Activated T-helper 1 cell treated with anti-CD3 and anti-CD28 coated beads, Interleukin-2, amount 50 U/mL, for 16 hours (primary cell): ENCODE data around the gene PGPEP1.
A peak's percentile ranks its signal among the peaks of the same experiment; 100 is the strongest.
"Not testable (repeated sequence)": the region's sequence is repeated elsewhere in the genome, so short reads cannot be mapped to it uniquely, and the experiment has no call there.

Experiments
- DNase-seq, 2 donors: peaks; one replicate each; pipeline ENCODE4 v3.0.0-alpha.2; 2020; ENCODE audit warnings: low read depth in 1 of 2, low spot score in 1 of 2

The PGPEP1 gene

DNA sequence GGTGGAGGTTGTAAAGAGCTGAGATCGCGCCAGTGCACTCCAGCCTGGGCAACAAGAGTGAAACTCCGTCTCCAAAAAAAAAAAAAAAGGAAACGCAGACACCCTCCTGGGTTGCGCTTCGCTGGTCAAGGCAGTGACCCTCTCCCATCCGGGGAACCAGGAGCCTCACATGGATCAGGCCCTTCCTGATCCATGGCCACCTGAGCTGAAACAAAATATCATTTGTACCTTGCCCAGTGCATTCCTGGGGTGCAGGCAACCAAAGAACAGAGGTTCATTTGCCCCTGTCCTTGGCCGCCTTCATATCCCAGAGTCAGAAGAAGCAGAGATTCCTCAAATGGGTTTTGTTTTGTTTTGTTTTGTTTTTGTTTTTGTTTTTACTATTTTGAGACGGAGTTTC, 9.5 kb upstream of the PGPEP1 start:
- DNase-seq: no peak

DNA sequence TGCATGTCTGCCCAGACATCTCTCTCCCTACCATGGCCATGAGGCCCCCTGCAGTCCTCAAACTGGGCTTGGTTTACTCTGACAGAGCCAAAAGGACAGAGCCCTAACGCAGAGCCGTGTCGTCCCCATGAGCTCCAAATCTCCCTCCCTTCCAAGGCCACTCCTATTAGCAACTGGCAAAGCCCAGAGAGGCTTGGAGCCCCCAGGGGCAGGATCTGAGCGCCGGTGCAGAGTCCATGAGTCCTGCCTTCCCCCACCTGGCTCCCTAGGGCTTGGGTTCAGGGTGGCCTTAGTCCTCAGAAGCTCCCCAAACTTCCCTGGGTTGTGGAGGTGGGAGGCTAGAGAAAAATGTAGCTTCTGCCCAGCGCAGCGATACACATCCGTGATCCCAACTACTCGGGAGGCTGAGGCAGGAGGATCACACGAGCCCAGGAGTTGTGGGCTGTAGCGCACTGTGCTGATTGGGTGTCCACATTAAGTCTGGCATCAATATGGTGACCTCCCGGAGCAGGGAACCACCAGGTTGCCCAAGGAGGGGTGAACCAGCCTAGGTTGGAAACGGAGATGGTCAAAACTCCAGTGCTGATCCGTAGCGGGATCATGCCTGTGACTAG, 7.4 kb upstream of the PGPEP1 start:
- no peak for DNase-seq

DNA sequence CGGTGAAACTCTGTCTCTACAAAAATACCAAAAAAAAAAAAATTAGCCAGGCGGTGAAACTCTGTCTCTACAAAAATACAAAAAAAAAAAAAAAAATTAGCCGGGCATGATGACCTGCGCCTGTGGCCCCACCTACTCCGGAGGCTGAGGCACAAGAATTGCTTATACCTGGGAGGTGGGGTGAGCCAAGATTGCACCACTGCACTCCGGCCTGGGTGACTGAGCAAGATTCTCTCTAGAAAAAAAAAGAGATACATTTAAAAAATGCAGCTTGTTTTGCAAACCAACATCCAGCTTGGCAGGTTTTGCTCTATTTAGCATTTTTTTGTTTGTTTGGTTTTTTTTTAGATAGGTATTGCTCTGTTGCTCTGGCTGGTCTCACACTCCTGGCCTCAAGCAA, 6.7 kb upstream of the PGPEP1 start:
- no peak for DNase-seq

DNA sequence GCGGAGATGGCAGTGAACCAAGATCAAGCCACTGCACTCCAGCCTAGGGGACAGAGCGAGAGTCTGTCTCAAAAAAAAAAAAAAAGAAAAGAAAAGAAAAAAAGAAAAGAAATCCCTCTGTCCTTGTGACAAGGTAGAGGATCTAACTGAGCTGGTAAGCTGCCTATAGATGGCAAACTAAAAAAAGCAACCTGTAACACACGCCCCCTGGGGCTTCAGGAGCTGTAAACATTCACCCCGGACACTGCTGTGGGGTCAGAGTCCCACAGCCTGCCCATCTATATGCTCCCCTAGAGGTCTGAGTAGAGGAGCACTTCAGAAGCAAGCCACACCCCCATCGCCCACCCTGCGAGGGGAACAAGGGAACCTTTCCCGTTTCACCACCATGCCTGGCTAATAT, 4.3 kb upstream of the PGPEP1 start:
- no peak for DNase-seq

DNA sequence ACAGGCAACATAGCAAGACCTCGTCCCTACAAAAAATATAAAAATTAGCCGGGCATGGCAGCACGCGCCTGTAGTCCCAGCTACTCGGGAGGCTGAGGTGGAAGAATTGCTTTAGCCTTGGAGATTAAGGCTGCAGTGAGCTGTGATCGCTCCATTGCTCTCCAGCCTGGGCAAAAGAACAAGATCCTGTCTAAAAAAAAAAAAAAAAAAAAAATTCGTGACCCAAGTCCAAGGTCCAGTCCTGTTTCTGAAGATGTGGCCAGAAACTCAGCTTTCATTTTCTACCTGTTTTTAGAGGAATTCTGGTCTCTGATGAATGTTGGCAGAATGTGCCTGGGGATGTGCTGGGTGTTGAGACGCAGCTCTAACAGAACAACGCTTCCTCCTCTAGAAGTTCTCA, 1.9 kb upstream of the PGPEP1 start:
- DNase-seq: no peak

DNA sequence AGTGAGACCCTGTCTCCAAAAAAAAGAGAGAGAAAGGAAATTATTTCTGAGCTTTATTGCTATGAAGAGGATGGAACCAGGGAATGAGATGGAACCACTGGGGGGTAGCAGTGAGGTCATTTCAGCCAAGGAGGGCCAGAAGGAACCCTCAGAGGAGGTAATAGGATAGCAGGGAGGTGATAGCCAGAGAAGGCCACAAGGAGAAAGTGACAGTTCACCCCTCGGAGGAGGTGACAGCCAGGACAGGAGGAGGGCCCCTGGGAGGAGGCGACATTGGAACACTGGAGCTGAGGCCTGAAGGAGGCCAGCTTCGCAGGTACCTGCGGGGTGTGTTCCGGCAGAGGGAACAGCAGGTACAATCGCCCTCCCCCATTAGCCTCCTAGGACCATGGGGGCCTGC, 675 bp upstream of the PGPEP1 start:
- no peak for DNase-seq

DNA sequence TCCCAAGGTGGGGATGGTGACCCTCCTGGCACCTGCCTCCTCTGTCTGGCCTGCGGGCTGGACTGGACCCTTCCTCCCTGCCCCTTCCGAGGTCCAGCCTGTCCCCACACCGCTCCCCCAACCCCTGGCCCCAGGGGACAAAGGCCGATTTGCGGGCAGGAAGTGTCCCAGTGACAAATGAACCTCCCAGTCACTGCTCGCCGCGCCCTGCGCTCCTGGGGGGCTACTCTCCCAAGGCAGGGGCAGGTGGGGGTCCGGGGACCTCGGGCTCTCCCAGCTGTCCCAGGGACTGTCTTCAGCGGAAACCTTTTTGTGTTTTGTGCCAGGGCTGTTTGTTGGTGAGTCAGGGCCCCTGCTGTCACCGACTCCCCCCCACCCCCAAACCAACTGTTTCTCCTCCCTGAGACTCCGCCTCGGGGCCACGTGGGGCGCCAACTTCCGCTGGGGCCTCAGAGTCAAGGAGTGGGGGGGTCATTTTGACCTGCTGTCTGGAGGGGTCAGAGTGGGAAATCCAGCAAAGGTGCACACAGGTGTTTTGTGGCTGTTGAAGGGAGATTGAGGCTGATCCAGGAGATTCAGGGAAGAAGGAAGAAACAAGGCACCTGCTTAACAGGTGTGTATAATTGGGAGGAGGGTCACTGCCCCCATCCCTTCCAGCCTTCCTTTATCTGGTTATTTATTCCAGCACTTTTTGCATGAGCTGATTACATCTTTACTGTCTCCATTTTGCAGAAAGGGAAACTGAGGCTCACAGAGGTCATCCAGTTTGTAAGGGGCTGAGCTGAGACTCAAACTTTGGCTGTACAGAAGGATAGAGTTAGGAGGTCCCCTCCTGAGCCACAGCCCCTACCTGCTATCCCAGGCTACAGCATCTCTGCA, 831 bp downstream of the PGPEP1 start:
- DNase-seq: peak; percentile 36 to 44

DNA sequence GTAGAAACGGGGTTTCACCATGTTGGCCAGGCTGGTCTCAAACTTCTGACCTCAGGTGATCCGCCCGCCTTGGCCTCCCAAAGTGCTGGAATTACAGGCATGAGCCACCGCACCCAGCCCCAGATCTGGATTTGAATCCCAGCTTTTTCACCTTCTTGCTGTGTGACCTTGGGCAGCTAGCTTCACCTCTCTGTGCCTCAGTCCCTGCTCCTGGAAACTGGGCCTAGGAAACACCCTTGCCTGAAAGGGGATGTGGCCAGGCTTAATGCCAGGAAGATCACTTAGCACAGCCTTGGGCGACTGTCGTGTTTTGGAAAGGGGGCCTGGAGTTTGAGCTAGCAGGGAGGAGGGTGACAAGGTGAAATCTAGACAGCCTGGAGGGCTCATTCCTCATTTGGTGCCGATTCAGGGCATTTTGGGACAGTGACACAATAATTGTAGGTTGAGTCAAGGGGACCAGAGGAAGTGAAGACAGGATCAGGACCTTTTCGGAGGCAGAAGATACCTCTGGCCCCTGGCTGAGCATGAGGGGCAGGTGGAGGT, 1.8 kb downstream of the PGPEP1 start:
- no peak for DNase-seq

DNA sequence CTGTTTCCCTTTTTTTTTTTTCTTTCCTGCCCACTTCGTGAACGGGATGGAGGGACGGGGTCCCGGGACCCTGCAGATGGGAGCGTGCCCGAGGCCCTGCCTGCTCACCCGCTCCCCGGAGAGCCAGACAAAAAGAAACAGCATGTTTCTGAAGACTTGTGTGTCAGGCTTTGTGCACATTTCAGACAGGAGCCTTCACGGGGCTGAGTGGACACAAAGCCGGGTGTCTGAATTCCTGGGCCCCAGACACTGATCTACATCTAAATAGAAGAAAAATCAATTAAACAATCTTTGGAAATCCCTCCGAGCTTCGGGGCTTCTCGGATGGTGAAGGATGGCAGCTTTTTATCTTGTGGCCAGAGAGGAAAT, 4.2 kb downstream of the PGPEP1 start:
- DNase-seq: no peak

DNA sequence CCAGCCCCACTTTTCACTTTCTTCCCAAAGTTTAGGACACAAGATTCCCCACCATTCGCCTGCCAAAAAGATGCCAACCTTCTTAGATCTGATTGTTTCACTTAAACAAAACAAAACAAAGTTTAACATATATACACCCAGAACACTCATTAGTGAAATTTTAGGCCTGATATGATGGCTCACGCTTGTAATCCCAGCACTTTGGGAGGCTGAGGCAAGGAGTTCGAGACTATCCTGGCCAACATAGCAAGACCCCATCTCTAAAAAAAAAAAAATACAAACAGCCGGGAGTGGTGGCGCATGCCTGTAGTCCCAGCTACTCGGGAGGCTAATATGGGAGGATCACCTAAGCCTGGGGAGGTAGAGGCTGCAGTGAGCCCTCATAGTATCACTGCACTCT, 4.9 kb downstream of the PGPEP1 start:
- DNase-seq: no peak

DNA sequence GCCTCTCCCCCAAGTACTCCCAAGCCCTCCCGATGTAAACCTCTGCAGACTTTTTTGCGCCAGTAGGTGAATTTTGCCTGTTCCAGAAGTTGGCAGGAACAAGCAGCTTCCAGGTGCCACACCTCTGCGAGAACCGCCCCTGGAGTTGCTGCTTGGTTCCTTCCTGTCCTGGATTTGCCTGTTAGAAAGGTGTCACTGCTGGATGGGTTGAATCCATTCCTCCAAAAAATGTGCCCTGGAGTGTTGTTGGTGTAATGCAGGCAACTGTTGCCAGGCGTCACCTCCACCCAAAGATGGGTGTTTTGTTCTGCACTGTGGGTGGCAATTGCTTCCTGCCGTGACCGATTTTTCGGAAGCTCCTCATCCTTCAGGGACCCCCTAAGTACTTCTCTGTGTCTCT, 5.7 kb downstream of the PGPEP1 start:
- no peak for DNase-seq

DNA sequence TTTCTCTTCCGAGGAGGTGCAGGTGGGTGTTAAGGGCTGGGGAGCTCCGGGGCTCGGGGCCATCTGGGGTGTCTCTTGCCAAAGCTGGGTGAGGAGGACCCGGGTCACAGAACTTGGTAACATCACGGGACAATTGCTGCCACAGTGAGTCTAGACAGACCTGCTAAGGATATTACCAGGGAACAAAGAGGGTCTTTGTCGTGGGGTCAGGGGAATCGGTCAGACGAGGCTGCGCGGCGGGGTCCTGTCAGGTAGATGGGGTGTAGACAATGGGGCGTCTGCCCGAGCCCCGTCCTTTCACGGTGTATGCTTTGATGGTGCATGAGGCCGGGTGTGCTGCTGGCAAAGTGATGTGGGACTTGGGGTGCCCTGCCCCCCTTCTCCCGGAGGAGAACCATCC, 7.8 kb downstream of the PGPEP1 start:
- no peak for DNase-seq

DNA sequence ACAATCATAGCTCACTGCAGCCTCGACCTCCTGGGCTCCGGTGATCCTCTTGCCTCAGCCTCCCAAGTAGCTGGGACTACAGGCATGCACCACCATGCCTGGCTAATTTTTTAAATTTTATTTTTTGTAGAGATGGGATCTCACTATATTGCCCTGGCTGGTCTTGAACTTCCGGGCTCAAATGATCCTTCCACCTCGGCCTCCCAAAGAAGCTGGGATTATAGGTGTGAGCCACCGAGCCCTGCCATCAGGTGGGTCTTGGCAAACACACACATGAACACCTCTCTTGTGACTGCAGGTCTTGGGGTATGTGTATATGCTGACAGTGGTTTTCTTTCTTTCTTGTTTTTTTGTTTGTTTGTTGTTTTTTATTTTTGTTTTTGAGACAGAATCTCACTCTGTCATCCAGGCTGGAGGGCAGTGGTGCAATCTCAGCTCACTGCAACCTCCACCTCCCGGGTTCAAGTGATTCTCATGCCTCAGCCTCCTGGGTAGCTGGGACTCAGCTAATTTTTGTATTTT, 8.5 kb downstream of the PGPEP1 start:
- not testable (repeated sequence) for DNase-seq

DNA sequence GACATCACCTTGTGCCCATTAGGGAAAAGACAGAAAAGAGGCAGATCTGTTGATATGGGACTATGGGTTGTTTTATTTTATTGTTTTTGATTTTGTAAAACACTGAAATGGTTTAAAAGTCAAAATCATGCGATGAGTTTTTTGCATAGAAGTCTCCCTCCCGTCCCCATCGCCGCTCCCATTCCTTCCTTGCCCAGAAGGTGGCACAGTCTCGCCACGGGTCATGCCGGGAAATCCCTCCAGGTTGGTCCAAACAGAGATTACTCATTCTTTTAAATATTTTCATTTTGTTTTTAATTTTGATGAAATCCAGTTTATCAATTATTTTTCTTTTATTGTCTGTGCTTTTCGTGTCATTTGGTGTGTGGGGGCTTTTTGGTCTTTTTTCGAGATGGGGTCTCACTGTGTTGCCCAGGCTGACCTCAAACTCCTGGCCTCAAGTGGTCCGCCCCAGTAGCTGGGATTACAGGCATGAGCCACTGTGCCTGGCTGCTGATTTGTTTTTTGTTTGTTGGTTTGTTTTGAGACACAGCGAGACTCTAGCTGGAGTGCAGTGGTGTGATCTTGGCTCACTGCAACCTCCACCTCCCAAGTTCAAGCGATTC, 9.2 kb downstream of the PGPEP1 start:
- no peak for DNase-seq

DNA sequence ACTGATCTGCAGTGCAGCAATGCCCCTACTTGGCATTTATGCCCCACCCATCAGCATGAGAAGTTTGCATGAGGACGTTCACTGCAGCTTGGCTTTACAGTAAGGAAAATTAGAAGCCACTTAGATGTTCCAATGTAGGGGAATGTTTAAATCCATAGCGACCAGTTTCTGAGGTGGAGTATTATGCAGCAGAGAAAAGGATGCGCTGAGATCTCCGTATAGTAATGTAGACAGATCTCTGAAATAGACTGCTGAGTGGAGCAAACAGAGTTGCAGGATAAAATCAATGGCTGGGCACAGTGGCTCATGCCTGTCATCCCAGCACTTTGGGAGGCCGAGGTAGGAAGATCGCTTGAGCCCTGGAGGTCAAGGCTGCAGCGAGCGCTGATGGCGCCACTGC, 10.1 kb downstream of the PGPEP1 start:
- no peak for DNase-seq

DNA sequence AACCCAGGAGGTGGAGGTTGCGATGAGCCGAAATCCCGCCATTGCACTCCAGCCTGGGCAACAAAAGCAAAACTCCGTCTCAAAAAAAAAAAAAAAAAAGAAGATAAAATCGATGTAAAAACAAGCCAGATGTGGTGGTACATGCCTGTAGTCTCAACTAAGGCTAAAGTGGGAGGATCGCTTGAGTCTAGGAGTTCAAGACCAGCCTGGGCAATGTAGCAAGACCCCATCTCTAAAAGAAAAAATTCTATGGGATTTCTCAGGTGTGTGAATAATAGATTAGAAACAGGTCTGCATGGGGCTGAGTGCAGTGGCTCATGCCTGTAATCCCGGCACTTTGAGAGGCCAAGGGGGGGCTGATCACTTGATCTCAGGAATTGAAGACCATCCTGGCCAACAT, 11.1 kb downstream of the PGPEP1 start:
- no peak for DNase-seq

DNA sequence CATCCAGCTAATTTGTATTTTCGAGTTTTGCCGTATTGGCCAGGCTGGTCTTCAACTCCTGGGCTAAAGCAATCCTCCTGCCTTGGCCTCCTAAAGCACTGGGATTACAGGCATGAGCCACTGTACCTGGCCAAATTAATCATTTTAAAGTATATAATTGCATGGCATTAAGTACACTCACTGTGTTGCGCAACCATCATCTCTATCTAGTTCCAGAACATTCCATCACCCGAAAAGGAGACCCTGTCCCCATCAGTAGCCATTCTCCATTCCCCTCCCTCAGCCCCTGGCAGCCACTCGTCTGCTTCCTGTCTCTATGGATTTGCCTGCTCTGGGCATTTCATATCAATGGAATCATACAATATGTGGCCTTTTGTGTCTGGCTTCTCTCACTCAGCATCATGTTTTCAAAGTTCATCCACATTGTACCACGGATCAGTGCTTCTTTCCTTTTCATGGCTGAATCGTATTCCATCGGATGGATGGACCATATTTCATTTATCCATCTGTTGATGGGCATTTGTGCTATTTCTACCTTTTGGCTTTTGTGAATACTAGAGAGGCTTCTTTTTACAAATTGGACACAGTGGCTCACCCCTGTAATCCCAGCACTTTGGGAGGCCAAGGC, 13.1 kb downstream of the PGPEP1 start:
- no peak for DNase-seq

DNA sequence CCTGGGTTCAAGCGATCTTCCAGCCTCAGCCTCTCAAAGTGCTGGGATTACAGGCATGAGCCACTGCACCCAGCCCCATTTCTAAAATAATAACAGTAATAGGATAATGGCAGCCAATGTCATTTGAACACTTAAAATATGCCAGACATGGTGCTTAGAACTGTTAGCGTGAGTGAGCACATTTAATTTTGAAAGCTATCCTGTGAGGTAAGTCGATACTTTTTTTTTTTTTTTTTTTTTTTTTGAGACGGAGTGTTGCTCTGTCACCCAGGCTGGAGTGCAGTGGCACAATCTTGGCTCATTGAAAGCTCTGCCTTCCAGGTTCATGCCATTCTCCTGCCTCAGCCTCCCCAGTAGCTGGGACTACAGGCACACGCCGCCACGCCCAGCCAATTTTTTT, 14.3 kb downstream of the PGPEP1 start:
- DNase-seq: not testable (repeated sequence)

DNA sequence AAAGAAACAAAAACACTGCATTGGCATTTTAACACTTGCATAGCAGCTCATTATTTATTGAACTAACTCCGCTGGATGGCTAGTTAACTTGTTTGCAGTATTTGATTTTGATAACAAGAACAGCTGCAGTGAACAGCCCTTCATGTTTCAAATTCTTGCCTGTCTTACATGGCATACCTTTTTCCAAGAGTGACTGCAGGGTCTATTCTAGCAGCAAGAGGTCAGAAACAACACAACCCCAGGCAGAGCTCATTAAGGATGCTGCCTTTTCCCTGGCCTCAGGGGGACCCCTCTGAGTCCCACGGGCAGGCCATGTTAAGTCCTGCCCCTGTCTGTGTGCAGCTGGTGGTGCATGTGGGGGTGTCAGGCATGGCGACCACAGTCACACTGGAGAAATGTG, 16.6 kb downstream of the PGPEP1 start:
- DNase-seq: no peak

DNA sequence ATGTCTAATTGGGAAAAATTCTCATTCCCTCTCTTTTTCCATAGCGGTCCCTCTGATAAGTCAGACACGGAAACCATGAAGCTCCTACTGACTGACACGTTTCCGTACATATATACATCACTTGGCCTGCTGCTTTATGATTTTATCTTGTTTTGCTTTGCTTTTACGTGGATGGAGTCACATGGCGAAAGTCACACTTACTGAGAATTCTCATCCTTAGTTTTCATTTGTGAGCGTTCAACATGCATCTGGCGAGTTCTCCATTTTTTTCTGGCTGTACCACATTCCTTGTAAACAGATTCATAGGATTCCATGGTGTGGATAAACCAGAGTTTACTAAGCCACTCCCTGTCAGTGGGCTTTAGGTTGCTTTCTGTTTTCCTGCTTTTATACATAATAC, 21.2 kb downstream of the PGPEP1 start:
- DNase-seq: no peak

DNA sequence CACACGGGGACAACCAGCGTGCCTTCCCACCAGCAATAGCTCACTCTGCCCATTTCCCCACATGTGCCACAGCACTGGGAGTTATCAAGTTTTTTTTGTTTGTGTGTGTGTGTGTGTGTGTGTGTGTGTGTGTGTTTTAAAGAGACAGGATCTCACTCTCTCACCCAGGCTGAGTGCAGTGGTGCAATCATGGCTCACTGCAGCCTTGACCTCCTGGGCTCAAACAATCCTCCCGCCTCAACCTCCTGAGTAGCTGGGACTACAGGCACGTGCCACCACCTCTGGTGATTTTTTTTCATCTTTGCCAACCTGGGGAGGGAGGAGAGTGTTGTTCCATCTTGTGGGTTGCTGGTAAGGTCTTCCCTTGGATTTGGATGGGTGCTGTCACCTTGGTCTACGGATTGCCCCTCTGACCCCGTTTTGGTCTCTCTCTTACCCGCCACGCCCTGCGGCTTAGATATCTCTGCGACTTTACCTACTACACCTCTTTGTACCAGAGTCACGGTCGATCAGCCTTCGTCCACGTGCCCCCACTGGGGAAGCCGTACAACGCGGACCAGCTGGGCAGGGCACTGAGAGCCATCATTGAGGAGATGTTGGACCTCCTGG, 22.6 kb downstream of the PGPEP1 start:
- DNase-seq: no peak
